Measurements from ENCODE around the gene RNF180. TPM values are rescaled to one million over a fixed set of nuclear protein-coding genes. Genes with fewer than 3 reads are reported as not detected.

RNF180 gene, protein sequence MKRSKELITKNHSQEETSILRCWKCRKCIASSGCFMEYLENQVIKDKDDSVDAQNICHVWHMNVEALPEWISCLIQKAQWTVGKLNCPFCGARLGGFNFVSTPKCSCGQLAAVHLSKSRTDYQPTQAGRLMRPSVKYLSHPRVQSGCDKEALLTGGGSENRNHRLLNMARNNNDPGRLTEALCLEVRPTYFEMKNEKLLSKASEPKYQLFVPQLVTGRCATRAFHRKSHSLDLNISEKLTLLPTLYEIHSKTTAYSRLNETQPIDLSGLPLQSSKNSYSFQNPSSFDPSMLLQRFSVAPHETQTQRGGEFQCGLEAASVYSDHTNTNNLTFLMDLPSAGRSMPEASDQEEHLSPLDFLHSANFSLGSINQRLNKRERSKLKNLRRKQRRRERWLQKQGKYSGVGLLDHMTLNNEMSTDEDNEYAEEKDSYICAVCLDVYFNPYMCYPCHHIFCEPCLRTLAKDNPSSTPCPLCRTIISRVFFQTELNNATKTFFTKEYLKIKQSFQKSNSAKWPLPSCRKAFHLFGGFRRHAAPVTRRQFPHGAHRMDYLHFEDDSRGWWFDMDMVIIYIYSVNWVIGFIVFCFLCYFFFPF
- total RNA-seq: 7.9 to 10.0 TPM (median 8.6 TPM) in 3 replicates

DNA sequence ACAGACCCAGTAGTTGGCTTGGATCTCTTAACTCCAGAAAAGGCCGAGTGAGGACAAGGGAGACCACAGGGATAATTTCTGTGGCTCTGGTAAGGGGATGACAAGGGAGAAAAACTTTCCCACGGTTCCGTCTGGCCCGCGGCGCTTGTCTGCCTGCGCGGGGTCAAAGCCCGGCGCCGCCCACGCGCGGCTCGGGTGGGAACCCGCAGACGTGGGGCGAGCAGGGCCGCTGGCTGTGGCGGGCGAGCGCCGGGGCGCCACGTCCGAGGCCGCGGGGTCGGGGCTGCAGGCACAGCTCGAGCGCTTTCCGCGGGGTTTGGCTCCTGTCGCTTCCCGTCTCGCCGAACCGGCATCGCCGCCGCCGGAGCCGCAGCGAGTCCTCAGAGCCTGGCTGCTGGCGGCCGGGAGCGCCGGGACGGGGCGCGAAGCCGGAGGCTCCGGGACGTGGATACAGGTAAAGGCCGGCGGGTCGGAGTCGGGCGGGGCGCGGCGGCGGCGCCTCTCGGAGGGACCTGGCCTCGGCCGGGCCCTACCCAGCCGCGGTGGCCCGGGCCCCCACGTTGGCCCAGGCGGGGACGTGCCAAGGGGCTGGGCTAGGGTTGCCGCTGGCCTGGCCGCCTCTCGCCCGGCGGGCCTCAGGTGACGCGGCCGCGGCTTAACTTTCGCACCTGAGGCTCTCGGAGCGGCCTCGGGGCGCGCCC is at the start of gene RNF180:
Gene RNF180, plus strand, starts transcription at position 344 of the 701 bp plus-strand sequence. CDS start 34,965 bp downstream, outside the sequence.
- Mint-ChIP-seq H3K4me3 (peak within 1 kb of the TSS; percentile 87), H3K36me3 (no peaks in the 10 kb centered on the region), H3K4me1 (peaks cover 11% of the 10 kb centered on the region), H3K27ac (peak within 1 kb of the TSS; percentile 86), H3K27me3 (ENCODE audit: low read depth) (peaks cover 36% of the 10 kb centered on the region), H3K9me3 (no peaks in the 10 kb centered on the region)
- DNase-seq (ENCODE audit: low spot score in 2 of 2, unreplicated experiment in 2 of 2): peak; percentile 36 to 71
- TF ChIP-seq, protein P1, sequence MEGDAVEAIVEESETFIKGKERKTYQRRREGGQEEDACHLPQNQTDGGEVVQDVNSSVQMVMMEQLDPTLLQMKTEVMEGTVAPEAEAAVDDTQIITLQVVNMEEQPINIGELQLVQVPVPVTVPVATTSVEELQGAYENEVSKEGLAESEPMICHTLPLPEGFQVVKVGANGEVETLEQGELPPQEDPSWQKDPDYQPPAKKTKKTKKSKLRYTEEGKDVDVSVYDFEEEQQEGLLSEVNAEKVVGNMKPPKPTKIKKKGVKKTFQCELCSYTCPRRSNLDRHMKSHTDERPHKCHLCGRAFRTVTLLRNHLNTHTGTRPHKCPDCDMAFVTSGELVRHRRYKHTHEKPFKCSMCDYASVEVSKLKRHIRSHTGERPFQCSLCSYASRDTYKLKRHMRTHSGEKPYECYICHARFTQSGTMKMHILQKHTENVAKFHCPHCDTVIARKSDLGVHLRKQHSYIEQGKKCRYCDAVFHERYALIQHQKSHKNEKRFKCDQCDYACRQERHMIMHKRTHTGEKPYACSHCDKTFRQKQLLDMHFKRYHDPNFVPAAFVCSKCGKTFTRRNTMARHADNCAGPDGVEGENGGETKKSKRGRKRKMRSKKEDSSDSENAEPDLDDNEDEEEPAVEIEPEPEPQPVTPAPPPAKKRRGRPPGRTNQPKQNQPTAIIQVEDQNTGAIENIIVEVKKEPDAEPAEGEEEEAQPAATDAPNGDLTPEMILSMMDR (IDR thresholded peaks at IDR 0.05; ENCODE audit: unreplicated experiment): no peak

DNA sequence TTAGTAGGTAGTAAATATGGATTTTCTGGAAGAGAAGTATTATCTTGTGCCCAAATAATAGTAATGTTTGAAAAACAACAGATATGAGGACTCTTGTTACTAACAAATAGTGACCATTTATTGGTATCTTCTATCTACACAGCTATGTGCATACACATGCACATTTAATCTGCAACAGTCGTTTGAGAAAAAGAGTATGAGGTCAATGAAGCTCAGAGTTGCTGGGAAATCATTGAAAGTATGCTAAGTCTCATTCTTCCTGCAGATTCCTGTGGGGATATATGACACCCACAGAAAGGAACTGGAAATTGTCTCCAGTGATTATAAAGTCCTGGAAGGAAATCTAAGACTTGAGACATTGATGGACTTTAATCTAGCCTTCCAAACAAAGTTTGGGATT is 40.1 kb upstream of the RNF180 start:
- Mint-ChIP-seq H3K4me3 (no peak overlapping the region), H3K36me3 (no peaks in the 10 kb centered on the region), H3K9me3 (no peaks in the 10 kb centered on the region), H3K27ac (no peak overlapping the region), H3K4me1 (no peaks in the 10 kb centered on the region), H3K27me3 (ENCODE audit: low read depth) (peaks cover 9% of the 10 kb centered on the region)
- DNase-seq (ENCODE audit: low spot score in 2 of 2, unreplicated experiment in 2 of 2): no peak
- TF ChIP-seq, protein P1 (IDR thresholded peaks at IDR 0.05; ENCODE audit: unreplicated experiment): no peak

DNA sequence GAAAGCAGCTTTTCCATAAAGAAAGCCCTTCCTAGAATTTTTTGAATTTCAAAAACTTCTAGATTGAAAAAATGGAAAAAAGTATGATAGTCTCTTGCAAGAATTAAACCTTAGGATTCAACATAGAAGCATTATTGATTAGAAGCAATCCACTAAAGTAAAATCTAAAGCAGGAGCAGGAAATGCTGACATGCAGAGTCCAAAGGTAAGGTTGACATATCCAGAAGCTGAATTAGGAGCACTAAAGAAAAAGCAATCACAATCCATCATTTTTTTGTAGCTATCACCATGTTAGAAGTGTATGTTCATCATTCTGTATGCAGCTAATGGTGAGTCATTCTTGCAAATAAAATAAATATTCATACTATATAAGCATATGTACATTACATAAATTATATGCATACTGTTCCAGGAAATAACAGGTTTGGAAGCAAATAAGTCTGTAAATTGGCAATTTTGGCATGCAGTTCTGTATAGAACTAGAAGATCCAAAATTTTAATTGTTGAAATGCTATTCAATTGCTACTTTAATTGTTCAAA is 39.4 kb upstream of the RNF180 start:
- Mint-ChIP-seq H3K36me3 (no peaks in the 10 kb centered on the region), H3K9me3 (no peaks in the 10 kb centered on the region), H3K27me3 (ENCODE audit: low read depth) (peaks cover 2% of the 10 kb centered on the region), H3K4me1 (no peaks in the 10 kb centered on the region), H3K4me3 (no peak overlapping the region), H3K27ac (no peak overlapping the region)
- DNase-seq (ENCODE audit: low spot score in 2 of 2, unreplicated experiment in 2 of 2): no peak
- TF ChIP-seq, protein P1 (IDR thresholded peaks at IDR 0.05; ENCODE audit: unreplicated experiment): no peak

DNA sequence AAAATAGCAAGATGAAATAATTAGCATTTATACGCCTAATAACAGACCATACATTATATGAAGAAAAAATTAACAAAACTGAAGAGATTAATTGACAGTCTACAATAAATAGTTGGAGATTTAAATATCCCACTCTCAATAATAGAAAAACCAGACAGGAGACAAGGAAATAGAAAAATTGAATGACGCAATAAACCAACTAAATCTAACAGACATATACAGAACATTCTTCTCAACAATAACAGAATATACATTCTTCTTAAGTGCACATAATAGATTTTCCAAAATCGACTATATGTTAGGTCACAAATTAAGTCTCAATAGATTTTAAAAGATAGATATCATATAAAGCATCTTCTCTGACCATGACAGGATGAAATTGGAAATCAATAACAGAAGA is 25.6 kb upstream of the RNF180 start:
- Mint-ChIP-seq H3K4me1 (no peaks in the 10 kb centered on the region), H3K27me3 (ENCODE audit: low read depth) (peaks cover 5% of the 10 kb centered on the region), H3K4me3 (no peak overlapping the region), H3K9me3 (peaks cover 5% of the 10 kb centered on the region), H3K27ac (no peak overlapping the region), H3K36me3 (no peaks in the 10 kb centered on the region)
- no peak for DNase-seq (ENCODE audit: low spot score in 2 of 2, unreplicated experiment in 2 of 2)
- TF ChIP-seq, protein P1 (IDR thresholded peaks at IDR 0.05; ENCODE audit: unreplicated experiment): no peak

DNA sequence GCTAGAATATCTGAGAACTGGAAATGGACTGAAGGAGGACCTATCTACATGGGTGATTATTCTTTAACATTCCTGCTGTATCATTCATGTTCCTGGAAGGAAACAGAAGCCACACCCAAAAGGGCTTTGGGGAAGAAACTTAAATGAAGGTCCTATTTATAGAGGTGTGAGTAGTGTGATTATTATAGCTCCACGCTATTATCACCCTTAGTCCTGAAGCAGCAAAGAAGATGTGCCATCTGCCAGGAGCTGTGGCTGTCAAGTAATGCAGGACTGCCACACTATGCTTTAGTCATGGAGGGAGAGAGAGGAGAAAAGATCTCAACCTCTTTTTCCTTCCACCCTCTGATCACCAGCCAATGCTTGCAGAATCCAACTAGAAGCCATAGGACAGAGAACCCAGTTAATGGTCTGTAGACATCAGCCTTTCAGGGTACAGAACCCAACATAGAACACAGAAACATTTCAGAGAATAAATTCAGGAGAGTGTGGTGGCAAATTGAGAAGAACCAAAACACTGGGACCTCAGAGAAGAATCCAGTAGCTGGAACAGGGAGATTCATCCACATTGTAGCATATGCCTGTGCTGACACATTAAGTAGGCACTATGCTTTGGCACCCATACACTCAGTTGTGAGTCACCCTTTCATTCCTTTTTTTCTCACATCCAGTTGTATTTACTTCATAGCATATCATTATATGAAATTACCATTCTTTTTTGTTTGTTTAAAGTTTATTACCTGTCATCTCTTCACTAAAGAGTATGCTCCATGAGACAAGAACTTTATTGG is 21.0 kb upstream of the RNF180 start:
- no peaks in the 10 kb centered on the region for H3K9me3 Mint-ChIP-seq
- H3K4me1 Mint-ChIP-seq: peaks cover 2% of the 10 kb centered on the region
- no peak overlapping the region for H3K27ac Mint-ChIP-seq
- H3K4me3 Mint-ChIP-seq: no peak overlapping the region
- peaks cover 4% of the 10 kb centered on the region for H3K27me3 Mint-ChIP-seq (ENCODE audit: low read depth)
- no peaks in the 10 kb centered on the region for H3K36me3 Mint-ChIP-seq
- TF ChIP-seq, protein P1 (IDR thresholded peaks at IDR 0.05; ENCODE audit: unreplicated experiment): no peak
- DNase-seq (ENCODE audit: low spot score in 2 of 2, unreplicated experiment in 2 of 2): no peak

Measured in mesothelial cell of epicardium (in vitro differentiated cells).